Measurements from ENCODE around the gene TMEM151A. TPM values are rescaled to one million over a fixed set of nuclear protein-coding genes. Genes with fewer than 3 reads are reported as not detected.

Gene TMEM151A
- total RNA-seq, 1 experiment from 2014 or later, result 1.4 TPM

DNA sequence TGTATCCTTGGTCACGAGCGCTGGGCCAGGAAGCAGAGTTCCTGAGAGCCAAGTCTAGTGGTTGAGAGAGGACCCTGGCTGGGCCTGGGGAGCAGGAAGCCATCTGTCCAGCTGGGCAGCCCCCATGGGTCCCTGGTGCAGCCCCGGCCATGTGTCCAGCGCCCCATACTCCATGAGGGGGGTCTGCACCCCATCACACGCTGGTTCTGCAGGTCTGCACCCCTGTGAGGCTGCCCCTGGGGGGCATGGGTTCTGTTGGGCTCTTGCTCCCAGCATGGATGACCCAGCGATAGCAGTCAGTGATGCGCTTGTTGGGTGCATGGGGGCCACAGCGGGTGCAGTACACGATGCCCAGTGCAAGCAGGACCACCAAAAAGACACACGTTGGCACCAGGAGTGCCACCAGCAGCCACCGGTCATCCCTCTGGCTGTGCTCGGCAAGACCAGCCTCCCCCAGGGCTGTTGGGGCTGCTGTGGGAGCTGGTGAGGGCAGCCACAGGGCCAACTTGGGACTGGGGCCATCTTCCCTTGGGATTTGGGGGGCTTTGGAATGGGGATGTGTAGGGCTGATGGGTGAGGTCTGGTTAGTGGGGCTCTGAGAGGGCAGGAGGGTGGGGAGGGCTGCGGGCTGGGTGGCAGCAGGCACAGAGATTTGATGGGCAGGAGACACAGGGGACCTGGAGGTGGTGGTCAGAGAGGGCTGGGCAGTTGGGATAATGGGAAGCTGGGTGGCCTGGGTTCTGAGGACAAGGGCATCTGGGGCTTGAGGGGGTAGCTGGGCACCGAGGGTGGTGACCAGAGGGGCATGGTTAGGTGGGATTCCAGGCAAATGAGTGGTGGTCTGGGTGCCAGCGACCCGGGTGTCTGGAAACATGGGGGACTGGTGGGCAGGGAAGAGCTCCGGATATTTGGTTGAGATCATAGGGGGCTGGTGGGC, 23.1 kb downstream of the TMEM151A start:
- CTCF ChIA-PET, result interaction anchor here (0.6 to 0.7 kb wide), 2 partner anchors 30 to 81 kb away, joined by 3 read pairs; no protein-coding TSS in a partner anchor
- Mint-ChIP-seq H3K4me1 (ENCODE audit: low read depth, unreplicated experiment) (peaks cover 9% of the 10 kb centered on the region), H3K27me3 (ENCODE audit: unreplicated experiment) (peaks cover 44% of the 10 kb centered on the region), H3K9me3 (ENCODE audit: low read depth, unreplicated experiment) (peaks cover 6% of the 10 kb centered on the region), H3K36me3 (ENCODE audit: insufficient read depth, unreplicated experiment) (peaks cover 24% of the 10 kb centered on the region), H3K27ac (ENCODE audit: unreplicated experiment) (no peak overlapping the region), H3K4me3 (ENCODE audit: low read depth, unreplicated experiment) (no peak overlapping the region)
- no TSS peak for BruUV-seq (replicated peaks)
- no peak for DNase-seq
- TF ChIP-seq CTCF (IDR thresholded peaks at IDR 0.05; ENCODE audit: unreplicated experiment), result no peak
- intact Hi-C loops (cut with micrococcal nuclease; ENCODE audit: unreplicated experiment), result no loop called here

DNA sequence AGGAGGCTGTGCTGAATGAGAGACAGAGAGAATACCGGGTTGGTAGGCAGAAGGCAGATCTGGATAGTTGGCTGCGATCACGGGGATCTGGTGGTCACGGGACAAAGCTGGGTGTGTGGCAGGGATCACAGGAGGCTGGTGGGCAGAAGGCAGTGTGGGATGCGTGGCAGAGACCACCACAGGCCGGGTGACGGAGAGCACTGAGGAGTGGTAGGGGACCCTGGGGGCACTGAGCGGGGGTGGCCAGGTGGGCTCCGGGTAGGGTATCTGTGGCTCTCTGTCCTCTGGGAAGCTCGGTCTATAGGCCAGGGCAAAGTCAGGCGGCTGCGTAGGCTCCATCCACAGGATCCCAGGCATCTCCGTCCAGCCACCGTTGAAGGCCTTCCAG, 23.8 kb downstream of the TMEM151A start:
- intact Hi-C loops (cut with micrococcal nuclease; ENCODE audit: unreplicated experiment), result no loop called here
- H3K9me3 Mint-ChIP-seq (ENCODE audit: low read depth, unreplicated experiment), result peaks cover 6% of the 10 kb centered on the region
- TF ChIP-seq CTCF (IDR thresholded peaks at IDR 0.05; ENCODE audit: unreplicated experiment), result no peak
- peaks cover 24% of the 10 kb centered on the region for H3K36me3 Mint-ChIP-seq (ENCODE audit: insufficient read depth, unreplicated experiment)
- no TSS peak for BruUV-seq (replicated peaks)
- no peak for DNase-seq
- no peak overlapping the region for H3K4me3 Mint-ChIP-seq (ENCODE audit: low read depth, unreplicated experiment)
- H3K4me1 Mint-ChIP-seq (ENCODE audit: low read depth, unreplicated experiment), result peaks cover 9% of the 10 kb centered on the region
- no peak overlapping the region for H3K27ac Mint-ChIP-seq (ENCODE audit: unreplicated experiment)
- peaks cover 45% of the 10 kb centered on the region for H3K27me3 Mint-ChIP-seq (ENCODE audit: unreplicated experiment)
- CTCF ChIA-PET, result no interaction called here

DNA sequence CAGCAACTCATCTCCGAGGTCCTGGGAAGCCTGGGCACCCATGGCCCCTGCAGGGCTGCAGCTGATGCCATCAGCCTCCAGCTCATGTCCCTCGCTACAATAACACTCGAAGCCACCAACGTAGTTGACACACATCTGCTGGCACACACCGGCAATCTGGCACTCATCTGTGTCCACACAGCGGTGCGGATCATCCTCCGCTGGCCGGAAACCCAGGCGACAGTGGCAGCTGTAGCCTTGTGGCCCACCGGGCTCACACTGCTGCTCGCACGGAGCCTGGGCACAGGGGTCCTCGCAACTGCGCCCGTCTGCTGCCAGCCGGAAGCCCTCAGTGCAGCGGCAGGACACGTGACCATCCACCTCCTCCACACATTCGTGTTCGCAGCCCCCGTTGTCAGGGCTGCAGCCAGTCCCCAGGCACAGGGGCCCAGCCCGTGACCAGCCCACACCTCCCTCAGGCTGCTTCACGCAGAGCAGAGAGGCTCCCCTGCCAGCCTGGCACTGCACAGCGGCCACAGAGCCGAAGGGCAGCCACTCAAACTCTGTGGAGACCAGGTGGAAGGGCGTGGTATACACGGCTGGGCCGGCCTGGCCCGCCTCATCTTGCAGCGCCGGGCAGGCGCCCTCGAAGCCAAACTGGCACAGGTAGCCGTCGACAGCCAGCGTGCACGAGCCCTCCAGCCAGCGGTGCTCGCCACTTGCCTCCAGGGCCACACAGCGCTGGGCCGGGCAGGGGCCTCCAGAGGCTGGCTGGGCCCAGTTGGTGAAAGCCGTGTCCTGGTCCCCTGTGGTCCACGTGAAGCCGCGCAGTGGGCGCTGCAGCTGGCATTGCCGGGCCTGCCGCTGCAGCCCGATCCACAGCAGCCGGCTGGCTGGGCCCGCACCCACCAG, 24.5 kb downstream of the TMEM151A start:
- CTCF ChIA-PET, result interaction anchor here (0.6 to 0.9 kb wide), 2 partner anchors 23 to 123 kb away, joined by 3 to 4 read pairs; partner anchors contain the start of gene MRPL11
- Mint-ChIP-seq H3K36me3 (ENCODE audit: insufficient read depth, unreplicated experiment) (peaks cover 24% of the 10 kb centered on the region), H3K27me3 (ENCODE audit: unreplicated experiment) (peaks cover 45% of the 10 kb centered on the region), H3K9me3 (ENCODE audit: low read depth, unreplicated experiment) (peaks cover 6% of the 10 kb centered on the region), H3K4me1 (ENCODE audit: low read depth, unreplicated experiment) (peaks cover 9% of the 10 kb centered on the region), H3K4me3 (ENCODE audit: low read depth, unreplicated experiment) (no peak overlapping the region), H3K27ac (ENCODE audit: unreplicated experiment) (no peak overlapping the region)
- DNase-seq, result no peak
- no TSS peak for BruUV-seq (replicated peaks)
- no peak for TF ChIP-seq CTCF (IDR thresholded peaks at IDR 0.05; ENCODE audit: unreplicated experiment)
- intact Hi-C loops (cut with micrococcal nuclease; ENCODE audit: unreplicated experiment), result no loop called here

DNA sequence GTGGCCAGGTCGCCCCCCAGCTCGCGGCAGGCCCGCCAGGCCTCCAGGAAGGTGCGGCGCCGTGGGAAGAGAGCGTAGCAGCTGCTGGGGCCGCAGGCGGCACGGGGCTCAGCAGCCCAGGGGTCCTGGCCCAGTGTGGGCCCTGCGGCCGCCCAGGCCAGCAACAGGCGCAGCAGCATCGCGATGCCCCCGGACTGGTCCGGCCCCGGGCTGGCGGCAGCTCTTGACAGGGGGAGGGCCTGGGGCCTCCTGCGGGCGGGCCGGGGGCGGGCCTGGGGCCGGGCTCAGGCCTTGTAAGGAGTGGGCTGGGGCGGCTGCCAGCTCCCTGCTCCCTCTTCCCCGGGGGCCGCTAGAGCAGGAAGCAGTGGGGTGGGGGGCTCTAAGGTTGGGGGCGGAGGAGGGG, 25.2 kb downstream of the TMEM151A start, which contains the start of gene CD248:
TSS of gene CD248 (minus strand) at position 196 of the 403 bp plus-strand sequence. CDS start at position 179, 17 bp downstream.
- Mint-ChIP-seq H3K4me3 (ENCODE audit: low read depth, unreplicated experiment) (no peak within 1 kb of the TSS), H3K4me1 (ENCODE audit: low read depth, unreplicated experiment) (peaks cover 4% of the 10 kb centered on the region), H3K36me3 (ENCODE audit: insufficient read depth, unreplicated experiment) (peaks cover 21% of the 10 kb centered on the region), H3K27me3 (ENCODE audit: unreplicated experiment) (peaks cover 46% of the 10 kb centered on the region), H3K27ac (ENCODE audit: unreplicated experiment) (no peak within 1 kb of the TSS), H3K9me3 (ENCODE audit: low read depth, unreplicated experiment) (peaks cover 6% of the 10 kb centered on the region)
- CTCF ChIA-PET, result interaction anchor here (0.6 to 0.9 kb wide), 2 partner anchors 23 to 122 kb away, joined by 3 to 4 read pairs; partner anchors contain the start of gene MRPL11
- no TSS peak for BruUV-seq (replicated peaks)
- no peak for DNase-seq
- no peak for TF ChIP-seq CTCF (IDR thresholded peaks at IDR 0.05; ENCODE audit: unreplicated experiment)
- intact Hi-C loops (cut with micrococcal nuclease; ENCODE audit: unreplicated experiment), result no loop called here
